H9 (cell line): Measurements from ENCODE around the gene ONECUT3. TPM values are rescaled to one million over a fixed set of nuclear protein-coding genes. Genes with fewer than 3 reads are reported as not detected.

Experiments
- DNase-seq: peaks from one replicate; pipeline ENCODE4 v3.0.0-alpha.2; 2017
- H2AFZ ChIP-seq: one replicate; pipeline ENCODE4 v1.6.1; 2013; ENCODE audit warnings: mild to moderate bottlenecking, low read length, control low read depth, moderate library complexity
- H2AK5ac ChIP-seq: 2 replicates; pipeline ENCODE4 v1.6.1; 2013; ENCODE audit warnings: low read length, control low read depth, mixed read lengths; ENCODE audit not compliant: insufficient read length
- H2BK120ac ChIP-seq: one replicate; pipeline ENCODE4 v1.6.1; 2013; ENCODE audit warnings: low read depth, mild to moderate bottlenecking, low read length, control low read depth, inconsistent platforms; ENCODE audit not compliant: poor library complexity, severe bottlenecking
- H2BK12ac ChIP-seq: 2 replicates; pipeline ENCODE4 v1.6.1; 2013; ENCODE audit warnings: low read length, control low read depth, mixed read lengths, low read depth; ENCODE audit not compliant: insufficient read length
- H2BK15ac ChIP-seq: 2 replicates; pipeline ENCODE4 v1.6.1; 2013; ENCODE audit warnings: low read depth, low read length, control low read depth
- H2BK20ac ChIP-seq: one replicate; pipeline ENCODE4 v1.6.1; 2013; ENCODE audit warnings: low read depth, mild to moderate bottlenecking, low read length, control low read depth, inconsistent platforms; ENCODE audit not compliant: poor library complexity, severe bottlenecking
- H2BK5ac ChIP-seq: 2 replicates; pipeline ENCODE4 v1.6.1; 2013; ENCODE audit warnings: low read length, control low read depth, mixed read lengths; ENCODE audit not compliant: insufficient read length
- H3K14ac ChIP-seq: 2 replicates; pipeline ENCODE4 v1.6.1; 2013; ENCODE audit warnings: low read length, control low read depth; ENCODE audit not compliant: insufficient read depth
- H3K18ac ChIP-seq: 2 replicates; pipeline ENCODE4 v1.6.1; 2013; ENCODE audit warnings: low read depth, mild to moderate bottlenecking, mixed read lengths, low read length, control low read depth; ENCODE audit not compliant: insufficient read length
- H3K23ac ChIP-seq: 2 replicates; pipeline ENCODE4 v1.6.1; 2013; ENCODE audit warnings: low read length, control low read depth, mixed read lengths, low read depth; ENCODE audit not compliant: insufficient read length
- H3K23me2 ChIP-seq: 2 replicates; pipeline ENCODE4 v1.6.1; 2013; ENCODE audit warnings: low read depth, mild to moderate bottlenecking, mixed read lengths, low read length, control low read depth; ENCODE audit not compliant: insufficient read length, poor library complexity, severe bottlenecking
- H3K27ac ChIP-seq: 2 replicates; pipeline ENCODE4 v1.5.1; 2013; ENCODE audit warnings: low read length, control low read depth, mixed read lengths, low read depth; ENCODE audit not compliant: insufficient read length
- H3K27me3 ChIP-seq: 2 replicates; pipeline ENCODE4 v1.6.1; 2013; ENCODE audit warnings: low read length, control low read depth, inconsistent platforms; ENCODE audit not compliant: insufficient read depth
- H3K4ac ChIP-seq: 2 replicates; pipeline ENCODE4 v1.6.1; 2013; ENCODE audit warnings: low read depth, mild to moderate bottlenecking, control low read depth, inconsistent platforms, low read length, moderate library complexity
- H3K4me1 ChIP-seq: 2 replicates; pipeline ENCODE4 v1.6.1; 2013; ENCODE audit warnings: low read length, control low read depth, inconsistent platforms; ENCODE audit not compliant: insufficient read depth
- H3K4me2 ChIP-seq: 2 replicates; pipeline ENCODE4 v1.6.1; 2013; ENCODE audit warnings: low read length, control low read depth, mixed read lengths; ENCODE audit not compliant: insufficient read length, insufficient read depth
- H3K56ac ChIP-seq: 2 replicates; pipeline ENCODE4 v1.6.1; 2013; ENCODE audit warnings: low read depth, mild to moderate bottlenecking, mixed read lengths, low read length, control low read depth; ENCODE audit not compliant: insufficient read length
- H3K79me1 ChIP-seq: 2 replicates; pipeline ENCODE4 v1.6.1; 2013; ENCODE audit warnings: low read depth, mild to moderate bottlenecking, moderate library complexity, low read length, control low read depth, inconsistent platforms; ENCODE audit not compliant: insufficient read depth, poor library complexity, severe bottlenecking
- H3K79me2 ChIP-seq: 2 replicates; pipeline ENCODE4 v1.6.1; 2013; ENCODE audit warnings: low read length, control low read depth, inconsistent platforms; ENCODE audit not compliant: insufficient read depth
- H3K9ac ChIP-seq: 2 replicates; pipeline ENCODE4 v1.6.1; 2013; ENCODE audit warnings: low read length, control low read depth, mixed read lengths; ENCODE audit not compliant: insufficient read length; ENCODE audit errors: extremely low read depth
- H3K9me3 ChIP-seq: one replicate; pipeline ENCODE4 v1.6.1; 2013; ENCODE audit warnings: low read depth, low read length, inconsistent platforms; ENCODE audit not compliant: control insufficient read depth
- H3T11ph ChIP-seq: one replicate; pipeline ENCODE4 v1.6.1; 2013; ENCODE audit warnings: mild to moderate bottlenecking, low read length, control low read depth, inconsistent platforms
- H4K20me1 ChIP-seq: one replicate; pipeline ENCODE4 v1.6.1; 2013; ENCODE audit not compliant: control insufficient read depth, insufficient read length, insufficient read depth
- H4K5ac ChIP-seq: 2 replicates; pipeline ENCODE4 v1.6.1; 2013; ENCODE audit warnings: low read depth, mild to moderate bottlenecking, mixed read lengths, low read length, control low read depth; ENCODE audit not compliant: insufficient read length
- H4K8ac ChIP-seq: replicated peaks from 2 replicates; pipeline ENCODE4 v1.6.1; 2013; ENCODE audit warnings: low read length, control low read depth, mixed read lengths, low read depth; ENCODE audit not compliant: insufficient read length
- H4K91ac ChIP-seq: 2 replicates; pipeline ENCODE4 v1.6.1; 2013; ENCODE audit warnings: low read depth, mild to moderate bottlenecking, moderate library complexity, mixed read lengths, low read length, control low read depth; ENCODE audit not compliant: insufficient read length
- H3K27ac Mint-ChIP-seq, 3 experiments: 2 replicates in 2 of 3; 3 replicates in 1 of 3; pipeline ENCODE4 v1.8.0; 2020 to 2021; ENCODE audit warnings: mixed read lengths in 3 of 3, mild to moderate bottlenecking in 1 of 3, moderate library complexity in 1 of 3
- H3K27me3 Mint-ChIP-seq: 2 replicates; pipeline ENCODE4 v1.8.0; 2021; ENCODE audit warnings: low read depth, mild to moderate bottlenecking, moderate library complexity, mixed read lengths
- H3K36me3 Mint-ChIP-seq, 3 experiments: 2 replicates in 2 of 3; 3 replicates in 1 of 3; pipeline ENCODE4 v1.8.0; 2020 to 2021; ENCODE audit warnings: low read depth in 3 of 3, mixed read lengths in 3 of 3; ENCODE audit not compliant: insufficient read depth in 1 of 3
- H3K4me1 Mint-ChIP-seq, 2 experiments: 2 replicates each; pipeline ENCODE4 v1.8.0; 2020; ENCODE audit warnings: mixed read lengths in 2 of 2
- H3K4me3 Mint-ChIP-seq, 2 experiments: 2 replicates in 1 of 2; 3 replicates in 1 of 2; pipeline ENCODE4 v1.8.0; 2020 to 2021; ENCODE audit warnings: mild to moderate bottlenecking in 2 of 2, mixed read lengths in 2 of 2, moderate library complexity in 1 of 2
- H3K9me3 Mint-ChIP-seq, 2 experiments: 2 replicates in 1 of 2; 3 replicates in 1 of 2; pipeline ENCODE4 v1.8.0; 2020; ENCODE audit warnings: mild to moderate bottlenecking in 2 of 2, mixed read lengths in 2 of 2, moderate library complexity in 1 of 2
- CTCF ChIP-seq: fragments of 200-600 bp; sonication (generic); conservative IDR thresholded peaks from 3 replicates; pipeline ENCODE4 v1.8.0; 2021; ENCODE audit warnings: antibody characterized with exemption, mild to moderate bottlenecking
- WGBS: extraction: QIAGEN DNeasy Blood & Tissue Kit; methylation state at CpG from one replicate; pipeline ENCODE4 v1.1.7; 2013; ENCODE audit warnings: missing lambda C conversion rate, low lambda C conversion rate, mixed read lengths; ENCODE audit not compliant: insufficient read length; ENCODE audit errors: extremely low coverage; 5-methylcytosine and 5-hydroxymethylcytosine counted together
- total RNA-seq: library from RNA; stranded (reverse); gene quantifications from 2 replicates; pipeline ENCODE4 v1.2.1, GENCODE V29; 2021

Gene ONECUT3
- total RNA-seq, 1 experiment from 2014 or later = 0.04 TPM

GRCh38 chr19:1736927-1737326 is 16.4 kb upstream of the ONECUT3 start:
- no CpG with 5 or more reads among the region's 22 CpGs for WGBS
- no peak overlapping the region for H2BK5ac ChIP-seq
- no peak overlapping the region for H3K9ac ChIP-seq
- no peak overlapping the region for H4K8ac ChIP-seq
- H2BK20ac ChIP-seq = no peak overlapping the region
- no peak overlapping the region for H3K4ac ChIP-seq
- no peak overlapping the region for H2BK12ac ChIP-seq
- H3K27ac Mint-ChIP-seq = no peak overlapping the region
- H3K14ac ChIP-seq = no peak overlapping the region
- H4K5ac ChIP-seq = no peak overlapping the region
- H2AK5ac ChIP-seq = no peak overlapping the region
- H2AFZ ChIP-seq = no peak overlapping the region
- no peak for TF ChIP-seq CTCF
- no peak overlapping the region for H3K56ac ChIP-seq
- no peak overlapping the region for H3K18ac ChIP-seq
- H2BK120ac ChIP-seq = no peak overlapping the region
- no peaks in the 10 kb centered on the region for H3K4me1 ChIP-seq
- H3K23me2 ChIP-seq = peaks cover 3% of the 10 kb centered on the region
- no peak overlapping the region for H2BK15ac ChIP-seq
- H3K9me3 ChIP-seq = no peaks in the 10 kb centered on the region
- DNase-seq = no peak
- H3K36me3 Mint-ChIP-seq = no peaks in the 10 kb centered on the region
- no peak overlapping the region for H3K4me2 ChIP-seq
- no peak overlapping the region for H4K91ac ChIP-seq
- H3K23ac ChIP-seq = no peak overlapping the region
- H3K9me3 Mint-ChIP-seq = peaks cover 5 to 6% of the 10 kb centered on the region in 2 experiments; a peak in 3 of 5 replicates
- H3K4me3 Mint-ChIP-seq = no peak overlapping the region
- H3K27me3 ChIP-seq = no peaks in the 10 kb centered on the region
- H3K4me1 Mint-ChIP-seq = peaks cover 0 to 10% of the 10 kb centered on the region in 2 experiments; a peak in 2 of 4 replicates
- H3K79me1 ChIP-seq = no peaks in the 10 kb centered on the region
- H3T11ph ChIP-seq = no peak overlapping the region
- no peaks in the 10 kb centered on the region for H4K20me1 ChIP-seq
- no peaks in the 10 kb centered on the region for H3K79me2 ChIP-seq
- peaks cover 97% of the 10 kb centered on the region for H3K27me3 Mint-ChIP-seq
- no peak overlapping the region for H3K27ac ChIP-seq
